Liver (tissue), 9 donors: Measurements from ENCODE around the gene CEP57. TPM values are rescaled to one million over a fixed set of nuclear protein-coding genes. Genes with fewer than 3 reads are reported as not detected.

Source experiments
- DNase-seq: peaks from one replicate; pipeline ENCODE4 v3.0.0-alpha.2; 2017; ENCODE audit warnings: low spot score
- H3K27ac ChIP-seq, 2 donors: one replicate each; pipeline ENCODE4 v1.7.0; 2013; ENCODE audit warnings: inconsistent platforms in 2 of 2, low read length in 2 of 2, control low read depth in 1 of 2, low read depth in 1 of 2, mild to moderate bottlenecking in 1 of 2
- H3K27me3 ChIP-seq, 4 donors: one replicate each; pipeline versions ENCODE4 v1.6.1 to v1.7.0; 2013; ENCODE audit warnings: low read length in 3 of 4, inconsistent platforms in 1 of 4, mild to moderate bottlenecking in 1 of 4, moderate library complexity in 1 of 4; ENCODE audit not compliant: control insufficient read depth in 4 of 4, insufficient read depth in 4 of 4
- H3K36me3 ChIP-seq, 4 donors: one replicate each; pipeline versions ENCODE4 v1.6.1 to v1.7.0; 2013; ENCODE audit warnings: low read length in 3 of 4, mild to moderate bottlenecking in 3 of 4, low read depth in 1 of 4, moderate library complexity in 1 of 4; ENCODE audit not compliant: control insufficient read depth in 4 of 4, insufficient read depth in 3 of 4
- H3K4me1 ChIP-seq, 4 donors: one replicate each; pipeline versions ENCODE4 v1.6.1 to v1.7.0; 2013; ENCODE audit warnings: low read length in 3 of 4, mild to moderate bottlenecking in 3 of 4, moderate library complexity in 1 of 4; ENCODE audit not compliant: control insufficient read depth in 4 of 4, insufficient read depth in 4 of 4
- H3K4me3 ChIP-seq, 3 donors: one replicate each; pipeline versions ENCODE4 v1.6.1 to v1.7.0; 2013; ENCODE audit warnings: low read length in 3 of 3, control low read depth in 1 of 3, low read depth in 1 of 3, mild to moderate bottlenecking in 1 of 3
- H3K9ac ChIP-seq, 2 donors: one replicate each; pipeline ENCODE4 v1.7.0; 2013; ENCODE audit warnings: low read length in 2 of 2, mild to moderate bottlenecking in 2 of 2, moderate library complexity in 2 of 2, control low read depth in 1 of 2, low read depth in 1 of 2
- H3K9me3 ChIP-seq, 4 donors: one replicate each; pipeline versions ENCODE4 v1.6.1 to v1.7.0; 2013; ENCODE audit warnings: low read length in 3 of 4; ENCODE audit not compliant: control insufficient read depth in 4 of 4
- ATF3 ChIP-seq: IDR thresholded peaks from 2 replicates; pipeline ENCODE4 v1.6.1; 2016; ENCODE audit warnings: antibody characterized with exemption
- CTCF ChIP-seq: fragments of 150-350 bp; IDR thresholded peaks from 2 replicates; pipeline ENCODE4 v1.5.1; 2017; ENCODE audit warnings: improper control_type of control experiment, low read depth, low read length; ENCODE audit not compliant: missing input control
- EGR1 ChIP-seq, 2 donors: IDR thresholded peaks; 2 replicates each; pipeline ENCODE4 v1.6.1; 2016 to 2018; ENCODE audit warnings: antibody characterized with exemption in 2 of 2, low read depth in 2 of 2
- FOXA1 ChIP-seq: IDR thresholded peaks from 2 replicates; pipeline ENCODE4 v1.6.1; 2016; ENCODE audit warnings: antibody characterized with exemption
- FOXA2 ChIP-seq: IDR thresholded peaks from 2 replicates; pipeline ENCODE4 v1.6.1; 2016; ENCODE audit warnings: antibody characterized with exemption
- GABPA ChIP-seq, 2 donors: IDR thresholded peaks in 1 of 2; conservative IDR thresholded peaks in 1 of 2; 2 replicates each; pipeline ENCODE4 v1.6.1; 2016; ENCODE audit warnings: antibody characterized with exemption in 2 of 2, mild to moderate bottlenecking in 1 of 2, moderate library complexity in 1 of 2
- HNF4A ChIP-seq, 2 donors: conservative IDR thresholded peaks; 2 replicates each; pipeline ENCODE4 v1.6.1; 2016; ENCODE audit warnings: antibody characterized with exemption in 2 of 2, mild to moderate bottlenecking in 2 of 2
- JUND ChIP-seq, 2 donors: IDR thresholded peaks; 2 replicates each; pipeline ENCODE4 v1.6.1; 2016; ENCODE audit warnings: antibody characterized with exemption in 2 of 2
- MAX ChIP-seq: IDR thresholded peaks from 2 replicates; pipeline ENCODE4 v1.6.1; 2016; ENCODE audit warnings: antibody characterized with exemption
- NR2F2 ChIP-seq: IDR thresholded peaks from 2 replicates; pipeline ENCODE4 v1.6.1; 2016; ENCODE audit warnings: antibody characterized with exemption
- REST ChIP-seq: IDR thresholded peaks from 2 replicates; pipeline ENCODE4 v1.6.1; 2016; ENCODE audit warnings: antibody characterized with exemption, mild to moderate bottlenecking
- RXRA ChIP-seq, 2 donors: IDR thresholded peaks; 2 replicates each; pipeline ENCODE4 v1.6.1; 2017 to 2018; ENCODE audit warnings: antibody characterized with exemption in 2 of 2, mild to moderate bottlenecking in 1 of 2
- SP1 ChIP-seq: IDR thresholded peaks from 2 replicates; pipeline ENCODE4 v1.6.1; 2018; ENCODE audit warnings: antibody characterized with exemption, mild to moderate bottlenecking
- TAF1 ChIP-seq: conservative IDR thresholded peaks from 2 replicates; pipeline ENCODE4 v1.6.1; 2016; ENCODE audit warnings: antibody characterized with exemption, mild to moderate bottlenecking
- YY1 ChIP-seq: IDR thresholded peaks from 2 replicates; pipeline ENCODE4 v1.6.1; 2016; ENCODE audit warnings: antibody characterized with exemption, mild to moderate bottlenecking
- ZBTB33 ChIP-seq: IDR thresholded peaks from 2 replicates; pipeline ENCODE4 v1.6.1; 2016; ENCODE audit warnings: antibody characterized with exemption
- WGBS: extraction: QIAGEN DNeasy Blood & Tissue Kit; methylation state at CpG from one replicate; pipeline ENCODE4 v1.1.7; 2013; 5-methylcytosine and 5-hydroxymethylcytosine counted together
- polyA plus RNA-seq, 2 donors: library from polyadenylated mRNA; stranded (reverse) in 1 of 2; unstranded in 1 of 2; fragments of 200-250 nt in 1 of 2; fragments of >200 nt in 1 of 2; fragmentation: Nextera tagmentation in 1 of 2; extraction: Ambion mirVana in 1 of 2; gene quantifications; one replicate each; pipeline versions ENCODE4 v1.2.1 to v1.2.3, GENCODE V29; 2013 to 2015
- total RNA-seq, 2 donors: library from RNA; depleted of rRNA; stranded (reverse); fragments of >200 nt; gene quantifications; one replicate each; pipeline ENCODE4 v1.2.3, GENCODE V29; 2014
- donor health status: healthy.
- donor health status: healthy.
- donor health status: healthy.
- donor health status: healthy.
- donor health status: healthy.

CEP57 gene
- total and polyA plus RNA-seq, 4 donors, result 11.2 to 32.8 (median 31.1) TPM

GRCh38 chr11:95790933-95791708, 823 bp downstream of the CEP57 start:
- peak overlapping the region; percentile 61 to 100 for H3K9ac ChIP-seq
- H3K27me3 ChIP-seq, result no peaks in the 10 kb centered on the region
- peaks cover 7 to 42% (median 19%) of the 10 kb centered on the region in 4 donors for H3K4me1 ChIP-seq
- H3K27ac ChIP-seq, result peak overlapping the region; percentile 99
- TF ChIP-seq RXRA (IDR thresholded peaks at IDR 0.05) (peak; percentile 50 to 52), FOXA1 (no peak), ATF3 (no peak), CTCF (no peak), NR2F2 (peak; percentile 30), REST (peak; percentile 93), SP1 (peak; percentile 76), ZBTB33 (peak; percentile 35), MAX (peak; percentile 62), HNF4A (conservative IDR thresholded peaks at IDR 0.05) (peak; percentile 27 to 42), GABPA (IDR thresholded peaks at IDR 0.05 in 1 of 2, conservative IDR thresholded peaks at IDR 0.05 in 1 of 2) (peak in 1 of 2 donors; percentile 47), JUND (IDR thresholded peaks at IDR 0.05) (no peak), EGR1 (IDR thresholded peaks at IDR 0.05; ENCODE audit: low read depth in 2 of 2) (peak in 1 of 2 donors; percentile 16), TAF1 (peak; percentile 98), YY1 (peak; percentile 9), FOXA2 (peak; percentile 20)
- H3K9me3 ChIP-seq, result no peaks in the 10 kb centered on the region
- DNase-seq, result peak; percentile 73
- 2% methylated on average over 29 of the region's 29 CpGs for WGBS
- peaks cover 2 to 7% (median 5%) of the 10 kb centered on the region in 4 donors for H3K36me3 ChIP-seq
- H3K4me3 ChIP-seq, result peak overlapping the region; percentile 86 to 96 (median 93)
